GM12864 (cell line): ENCODE measurements around the gene PDE11A.

ENCODE experiments used
- DNase-seq: peaks from one replicate; pipeline ENCODE4 v3.0.0-alpha.2; 2011; ENCODE audit warnings: low read depth
- H3K4me3 ChIP-seq: 2 replicates; pipeline ENCODE4 v1.5.1; 2011; ENCODE audit warnings: mild to moderate bottlenecking, low read depth, low read length, control low read depth
- CTCF ChIP-seq: IDR thresholded peaks from 2 replicates; pipeline ENCODE4 v1.5.1; 2011; ENCODE audit warnings: low read depth, mild to moderate bottlenecking, moderate library complexity, low read length, control low read depth, inconsistent platforms; ENCODE audit errors: missing control alignments

PDE11A gene

GRCh38 chr2:178012639-178013038, 59.9 kb downstream of the PDE11A start:
- no peak overlapping the region for H3K4me3 ChIP-seq
- no peak for DNase-seq
- TF ChIP-seq CTCF: no peak

- no peak for TF ChIP-seq CTCF
- H3K4me3 ChIP-seq: no peak overlapping the region
- no peak for DNase-seq
Observed at GRCh38 chr2:178009813-178010212, 62.8 kb downstream of the PDE11A start.

GRCh38 chr2:178008636-178009289, 63.8 kb downstream of the PDE11A start:
- TF ChIP-seq CTCF: no peak
- H3K4me3 ChIP-seq: no peak overlapping the region
- DNase-seq: no peak

- DNase-seq: no peak
- TF ChIP-seq CTCF: no peak
- H3K4me3 ChIP-seq: no peak overlapping the region
Observed at GRCh38 chr2:178006710-178007109, 65.9 kb downstream of the PDE11A start.

- DNase-seq: no peak
- H3K4me3 ChIP-seq: no peak overlapping the region
- TF ChIP-seq CTCF: no peak
Observed at GRCh38 chr2:178005756-178006155, 66.8 kb downstream of the PDE11A start.

- H3K4me3 ChIP-seq: no peak overlapping the region
- no peak for TF ChIP-seq CTCF
Observed at GRCh38 chr2:178002038-178002437, 70.5 kb downstream of the PDE11A start.

GRCh38 chr2:177998996-177999395, 73.6 kb downstream of the PDE11A start:
- TF ChIP-seq CTCF: no peak
- DNase-seq: no peak
- H3K4me3 ChIP-seq: no peak overlapping the region

More at GRCh38 chr2:178002038-178002437, 70.5 kb downstream of the PDE11A start:
- no peak for DNase-seq
